ENCODE measurements around the gene UBE2F. TPM values are rescaled to one million over a fixed set of nuclear protein-coding genes. Genes with fewer than 3 reads are reported as not detected.

Gene UBE2F
- total and polyA plus RNA-seq, 2 donors (not counting 1 experiment from before 2014, with no cell fraction given): 53.7 to 113 TPM

- H3K27me3 ChIP-seq (ENCODE audit: control insufficient read depth, insufficient read depth, low read length): no peaks in the 10 kb centered on the region
- H4K20me1 ChIP-seq (ENCODE audit: control insufficient read depth, extremely low read depth, insufficient read depth, low read length): no peaks in the 10 kb centered on the region
- H3K4me2 ChIP-seq (ENCODE audit: extremely low read depth, insufficient read depth, low read length): no peak overlapping the region
- H3K9ac ChIP-seq (ENCODE audit: insufficient read depth, low read length): no peak overlapping the region
- H3K4me1 ChIP-seq (ENCODE audit: control insufficient read depth, extremely low read depth, insufficient read depth, low read length): no peaks in the 10 kb centered on the region
- no peak overlapping the region for H3K27ac ChIP-seq (ENCODE audit: insufficient read depth, low read length)
- peaks cover 2% of the 10 kb centered on the region for H3K36me3 ChIP-seq (ENCODE audit: control insufficient read depth, insufficient read depth, low read length)
- H3K79me2 ChIP-seq (ENCODE audit: control insufficient read depth, insufficient read depth, low read length): no peaks in the 10 kb centered on the region
- no peak overlapping the region for H3K4me3 ChIP-seq (replicated peaks in 1 of 4; ENCODE audit: control extremely low read depth in 1 of 4, insufficient read depth in 1 of 4, low read depth in 3 of 4, low read length in 4 of 4)
- no peaks in the 10 kb centered on the region for H3K9me3 ChIP-seq (ENCODE audit: control insufficient read depth, insufficient read depth, low read depth, low read length)
- H2AFZ ChIP-seq (ENCODE audit: low read length): no peak overlapping the region
- DNase-seq (ENCODE audit: low read depth in 2 of 2): no peak
- TF ChIP-seq CTCF (conservative IDR thresholded peaks at IDR 0.05 in 1 of 2, IDR thresholded peaks at IDR 0.05 in 1 of 2; ENCODE audit: low read depth in 1 of 2, low read length in 2 of 2): no peak
- TF ChIP-seq EZH2 (IDR thresholded peaks at IDR 0.05; ENCODE audit: low read length, missing control alignments): no peak
Measured at GRCh38 chr2:238082827-238083226, 116.0 kb downstream of the UBE2F start.

DNA sequence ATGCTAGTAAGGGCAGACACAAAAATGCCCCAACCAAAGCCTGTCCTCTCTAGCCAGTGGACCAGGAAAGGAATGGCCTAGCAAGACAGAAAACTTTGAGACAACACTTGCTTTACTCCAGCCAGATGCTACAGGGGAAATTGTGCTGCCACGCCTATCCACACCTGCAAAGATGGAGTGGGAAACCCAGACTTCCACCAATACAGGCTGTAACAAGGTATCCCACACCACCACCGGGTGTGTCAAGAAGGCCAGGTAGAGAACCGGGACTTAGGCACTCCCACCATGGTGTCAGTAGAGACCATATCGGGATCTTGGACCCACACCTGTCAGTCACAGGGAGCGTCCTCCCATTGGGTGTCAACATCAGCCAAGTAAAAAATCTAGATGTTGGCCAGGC, 117.1 kb downstream of the UBE2F start:
- Histone ChIP-seq H2AFZ (ENCODE audit: low read length) (no peak overlapping the region), H3K36me3 (ENCODE audit: control insufficient read depth, insufficient read depth, low read length) (peaks cover 2% of the 10 kb centered on the region), H3K4me3 (replicated peaks in 1 of 4; ENCODE audit: control extremely low read depth in 1 of 4, insufficient read depth in 1 of 4, low read depth in 3 of 4, low read length in 4 of 4) (no peak overlapping the region), H3K4me1 (ENCODE audit: control insufficient read depth, extremely low read depth, insufficient read depth, low read length) (no peaks in the 10 kb centered on the region), H3K9me3 (ENCODE audit: control insufficient read depth, insufficient read depth, low read depth, low read length) (no peaks in the 10 kb centered on the region), H3K27me3 (ENCODE audit: control insufficient read depth, insufficient read depth, low read length) (no peaks in the 10 kb centered on the region), H3K79me2 (ENCODE audit: control insufficient read depth, insufficient read depth, low read length) (no peaks in the 10 kb centered on the region), H3K9ac (ENCODE audit: insufficient read depth, low read length) (no peak overlapping the region), H3K4me2 (ENCODE audit: extremely low read depth, insufficient read depth, low read length) (no peak overlapping the region), H3K27ac (ENCODE audit: insufficient read depth, low read length) (no peak overlapping the region), H4K20me1 (ENCODE audit: control insufficient read depth, extremely low read depth, insufficient read depth, low read length) (no peaks in the 10 kb centered on the region)
- TF ChIP-seq CTCF (conservative IDR thresholded peaks at IDR 0.05 in 1 of 2, IDR thresholded peaks at IDR 0.05 in 1 of 2; ENCODE audit: low read depth in 1 of 2, low read length in 2 of 2) (no peak), EZH2 (IDR thresholded peaks at IDR 0.05; ENCODE audit: low read length, missing control alignments) (no peak)
- no peak for DNase-seq (ENCODE audit: low read depth in 2 of 2)

- no peak overlapping the region for H3K27ac ChIP-seq (ENCODE audit: insufficient read depth, low read length)
- H2AFZ ChIP-seq (ENCODE audit: low read length): no peak overlapping the region
- H3K27me3 ChIP-seq (ENCODE audit: control insufficient read depth, insufficient read depth, low read length): no peaks in the 10 kb centered on the region
- no peak for DNase-seq (ENCODE audit: low read depth in 2 of 2)
- H3K4me1 ChIP-seq (ENCODE audit: control insufficient read depth, extremely low read depth, insufficient read depth, low read length): no peaks in the 10 kb centered on the region
- no peak overlapping the region for H3K4me3 ChIP-seq (replicated peaks in 1 of 4; ENCODE audit: control extremely low read depth in 1 of 4, insufficient read depth in 1 of 4, low read depth in 3 of 4, low read length in 4 of 4)
- peaks cover 2% of the 10 kb centered on the region for H3K36me3 ChIP-seq (ENCODE audit: control insufficient read depth, insufficient read depth, low read length)
- no peaks in the 10 kb centered on the region for H4K20me1 ChIP-seq (ENCODE audit: control insufficient read depth, extremely low read depth, insufficient read depth, low read length)
- H3K9ac ChIP-seq (ENCODE audit: insufficient read depth, low read length): no peak overlapping the region
- no peaks in the 10 kb centered on the region for H3K79me2 ChIP-seq (ENCODE audit: control insufficient read depth, insufficient read depth, low read length)
- no peaks in the 10 kb centered on the region for H3K9me3 ChIP-seq (ENCODE audit: control insufficient read depth, insufficient read depth, low read depth, low read length)
- H3K4me2 ChIP-seq (ENCODE audit: extremely low read depth, insufficient read depth, low read length): no peak overlapping the region
- TF ChIP-seq EZH2 (IDR thresholded peaks at IDR 0.05; ENCODE audit: low read length, missing control alignments) (no peak), CTCF (conservative IDR thresholded peaks at IDR 0.05 in 1 of 2, IDR thresholded peaks at IDR 0.05 in 1 of 2; ENCODE audit: low read depth in 1 of 2, low read length in 2 of 2) (no peak)
Measured at GRCh38 chr2:238084761-238085160, 117.9 kb downstream of the UBE2F start.

Data from fibroblast of lung (primary cell).